Activated CD4-positive, alpha-beta T cell treated with anti-CD3 and anti-CD28 coated beads for 1 hour (primary cell): Measurements from ENCODE around the gene MVB12B.

Experiments
- DNase-seq: peaks from one replicate; pipeline ENCODE4 v3.0.0-alpha.2; 2020

MVB12B gene

GRCh38 chr9:126436545-126437267 lies 110.1 kb downstream of the MVB12B start:
- DNase-seq, result no peak

GRCh38 chr9:126437268-126437666 lies 110.6 kb downstream of the MVB12B start:
- no peak for DNase-seq

GRCh38 chr9:126437701-126438100 lies 111.1 kb downstream of the MVB12B start:
- DNase-seq, result no peak

- no peak for DNase-seq
These were observed 112.2 kb downstream of the MVB12B start for GRCh38 chr9:126438741-126439401.

- DNase-seq, result no peak
These were observed 112.8 kb downstream of the MVB12B start for GRCh38 chr9:126439402-126439765.

GRCh38 chr9:126439883-126440653 lies 113.4 kb downstream of the MVB12B start:
- DNase-seq, result no peak

- DNase-seq, result no peak
These were observed 114.3 kb downstream of the MVB12B start for GRCh38 chr9:126440940-126441339.

GRCh38 chr9:126442636-126443035 lies 116.0 kb downstream of the MVB12B start:
- DNase-seq, result no peak

GRCh38 chr9:126443144-126443543 lies 116.5 kb downstream of the MVB12B start:
- DNase-seq, result no peak

- no peak for DNase-seq
These were observed 121.5 kb downstream of the MVB12B start for GRCh38 chr9:126448136-126448535.

- no peak for DNase-seq
These were observed 122.4 kb downstream of the MVB12B start for GRCh38 chr9:126448865-126449577.

GRCh38 chr9:126449725-126450667 lies 123.4 kb downstream of the MVB12B start:
- DNase-seq, result no peak

- no peak for DNase-seq
These were observed 124.1 kb downstream of the MVB12B start for GRCh38 chr9:126450668-126451205.

GRCh38 chr9:126451316-126451885 lies 124.8 kb downstream of the MVB12B start:
- no peak for DNase-seq

- DNase-seq, result no peak
These were observed 125.5 kb downstream of the MVB12B start for GRCh38 chr9:126452106-126452505.

GRCh38 chr9:126453156-126453963 lies 126.7 kb downstream of the MVB12B start:
- no peak for DNase-seq

- no peak for DNase-seq
These were observed 127.6 kb downstream of the MVB12B start for GRCh38 chr9:126454215-126454614.

- DNase-seq, result no peak
These were observed 128.2 kb downstream of the MVB12B start for GRCh38 chr9:126454795-126455194.

GRCh38 chr9:126456441-126457174 lies 130.0 kb downstream of the MVB12B start:
- DNase-seq, result no peak

GRCh38 chr9:126457175-126457547 lies 130.5 kb downstream of the MVB12B start:
- DNase-seq, result no peak
